Measurements from ENCODE around the gene PATJ.

DNA sequence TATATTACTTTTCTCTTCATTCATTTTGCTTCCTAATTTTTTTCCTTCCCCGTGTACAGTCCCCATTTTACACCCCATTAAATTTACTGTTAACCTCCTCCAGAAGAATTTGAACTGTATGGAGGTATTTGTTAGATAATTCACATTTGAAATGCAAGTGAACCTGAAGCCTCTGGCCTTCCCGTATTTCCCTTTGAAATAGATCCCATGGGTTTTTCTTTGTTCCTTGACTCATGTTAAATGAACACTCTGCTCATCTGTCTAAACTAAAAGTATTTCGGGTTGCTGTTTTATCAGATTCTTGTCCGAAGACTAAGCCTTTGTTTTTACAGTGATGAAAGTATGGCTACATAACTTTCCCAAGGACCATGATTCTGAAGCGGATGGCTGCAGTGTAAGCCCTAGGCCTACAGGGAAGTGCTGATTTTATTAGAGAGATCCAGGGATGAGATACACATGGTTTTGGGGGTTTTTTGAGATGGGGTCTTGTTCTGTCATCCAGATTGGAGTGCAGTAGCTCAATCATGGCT is 187.9 kb downstream of the PATJ start:
- TF ChIP-seq, protein P1, sequence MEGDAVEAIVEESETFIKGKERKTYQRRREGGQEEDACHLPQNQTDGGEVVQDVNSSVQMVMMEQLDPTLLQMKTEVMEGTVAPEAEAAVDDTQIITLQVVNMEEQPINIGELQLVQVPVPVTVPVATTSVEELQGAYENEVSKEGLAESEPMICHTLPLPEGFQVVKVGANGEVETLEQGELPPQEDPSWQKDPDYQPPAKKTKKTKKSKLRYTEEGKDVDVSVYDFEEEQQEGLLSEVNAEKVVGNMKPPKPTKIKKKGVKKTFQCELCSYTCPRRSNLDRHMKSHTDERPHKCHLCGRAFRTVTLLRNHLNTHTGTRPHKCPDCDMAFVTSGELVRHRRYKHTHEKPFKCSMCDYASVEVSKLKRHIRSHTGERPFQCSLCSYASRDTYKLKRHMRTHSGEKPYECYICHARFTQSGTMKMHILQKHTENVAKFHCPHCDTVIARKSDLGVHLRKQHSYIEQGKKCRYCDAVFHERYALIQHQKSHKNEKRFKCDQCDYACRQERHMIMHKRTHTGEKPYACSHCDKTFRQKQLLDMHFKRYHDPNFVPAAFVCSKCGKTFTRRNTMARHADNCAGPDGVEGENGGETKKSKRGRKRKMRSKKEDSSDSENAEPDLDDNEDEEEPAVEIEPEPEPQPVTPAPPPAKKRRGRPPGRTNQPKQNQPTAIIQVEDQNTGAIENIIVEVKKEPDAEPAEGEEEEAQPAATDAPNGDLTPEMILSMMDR (IDR thresholded peaks at IDR 0.05), result no peak
- TF ChIP-seq POLR2AphosphoS5 (IDR thresholded peaks at IDR 0.05) (no peak), POLR2A (IDR thresholded peaks at IDR 0.05; ENCODE audit: low read depth) (no peak)

Measured in esophagus muscularis mucosa (tissue), 3 donors.